Thyroid gland (tissue), 4 donors: ENCODE results near the gene TAS2R31.

ENCODE experiments used
- POLR2A ChIP-seq, 2 donors: fragments of 450-650 bp; IDR thresholded peaks; one replicate each; pipeline ENCODE4 v1.6.1; 2017; ENCODE audit warnings: antibody characterized with exemption in 2 of 2, mild to moderate bottlenecking in 2 of 2, moderate library complexity in 1 of 2
- TF ChIP-seq, protein P1 (sequence below), 6 experiments: fragments of 200-600 bp in 3 of 6; fragments of 450-650 bp in 3 of 6; sonication (generic) in 3 of 6; IDR thresholded peaks; one replicate each; pipeline ENCODE4 v1.5.1; 2016 to 2019; ENCODE audit warnings: antibody characterized with exemption in 6 of 6, mild to moderate bottlenecking in 2 of 6, inconsistent platforms in 1 of 6, moderate library complexity in 1 of 6

DNA sequence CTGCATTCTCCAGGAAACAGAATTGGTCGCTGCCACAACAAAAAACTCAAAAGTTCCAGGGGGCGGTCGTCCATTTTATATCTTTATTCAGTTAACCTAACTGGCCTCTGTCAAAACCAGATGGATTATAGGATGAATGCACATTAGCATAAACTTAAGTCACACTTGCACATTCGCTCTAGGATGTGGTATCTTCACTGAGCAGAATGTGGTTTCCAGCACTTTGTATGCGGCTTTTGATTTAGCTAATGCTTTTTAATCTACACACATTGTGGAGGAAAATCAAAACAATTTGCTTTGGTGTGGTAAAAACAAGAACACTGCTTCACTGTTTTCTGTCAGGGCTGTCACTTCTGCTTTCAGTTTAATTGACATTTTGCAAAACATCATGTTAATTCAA, 49.0 kb downstream of the TAS2R31 start:
- TF ChIP-seq, protein P1, sequence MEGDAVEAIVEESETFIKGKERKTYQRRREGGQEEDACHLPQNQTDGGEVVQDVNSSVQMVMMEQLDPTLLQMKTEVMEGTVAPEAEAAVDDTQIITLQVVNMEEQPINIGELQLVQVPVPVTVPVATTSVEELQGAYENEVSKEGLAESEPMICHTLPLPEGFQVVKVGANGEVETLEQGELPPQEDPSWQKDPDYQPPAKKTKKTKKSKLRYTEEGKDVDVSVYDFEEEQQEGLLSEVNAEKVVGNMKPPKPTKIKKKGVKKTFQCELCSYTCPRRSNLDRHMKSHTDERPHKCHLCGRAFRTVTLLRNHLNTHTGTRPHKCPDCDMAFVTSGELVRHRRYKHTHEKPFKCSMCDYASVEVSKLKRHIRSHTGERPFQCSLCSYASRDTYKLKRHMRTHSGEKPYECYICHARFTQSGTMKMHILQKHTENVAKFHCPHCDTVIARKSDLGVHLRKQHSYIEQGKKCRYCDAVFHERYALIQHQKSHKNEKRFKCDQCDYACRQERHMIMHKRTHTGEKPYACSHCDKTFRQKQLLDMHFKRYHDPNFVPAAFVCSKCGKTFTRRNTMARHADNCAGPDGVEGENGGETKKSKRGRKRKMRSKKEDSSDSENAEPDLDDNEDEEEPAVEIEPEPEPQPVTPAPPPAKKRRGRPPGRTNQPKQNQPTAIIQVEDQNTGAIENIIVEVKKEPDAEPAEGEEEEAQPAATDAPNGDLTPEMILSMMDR (IDR thresholded peaks at IDR 0.05) = no peak
- no peak for TF ChIP-seq POLR2A (IDR thresholded peaks at IDR 0.05)
